Dedifferentiated amniotic fluid mesenchymal stem cell (primary cell): ENCODE data around the gene MON2.
"Not testable (repeated sequence)": the region's sequence is repeated elsewhere in the genome, so short reads cannot be mapped to it uniquely, and the experiment has no call there.

Experiments used
- DNase-seq: peaks from one replicate; pipeline ENCODE4 v3.0.0-alpha.2; 2016; ENCODE audit errors: extremely low spot score

Gene MON2

DNA sequence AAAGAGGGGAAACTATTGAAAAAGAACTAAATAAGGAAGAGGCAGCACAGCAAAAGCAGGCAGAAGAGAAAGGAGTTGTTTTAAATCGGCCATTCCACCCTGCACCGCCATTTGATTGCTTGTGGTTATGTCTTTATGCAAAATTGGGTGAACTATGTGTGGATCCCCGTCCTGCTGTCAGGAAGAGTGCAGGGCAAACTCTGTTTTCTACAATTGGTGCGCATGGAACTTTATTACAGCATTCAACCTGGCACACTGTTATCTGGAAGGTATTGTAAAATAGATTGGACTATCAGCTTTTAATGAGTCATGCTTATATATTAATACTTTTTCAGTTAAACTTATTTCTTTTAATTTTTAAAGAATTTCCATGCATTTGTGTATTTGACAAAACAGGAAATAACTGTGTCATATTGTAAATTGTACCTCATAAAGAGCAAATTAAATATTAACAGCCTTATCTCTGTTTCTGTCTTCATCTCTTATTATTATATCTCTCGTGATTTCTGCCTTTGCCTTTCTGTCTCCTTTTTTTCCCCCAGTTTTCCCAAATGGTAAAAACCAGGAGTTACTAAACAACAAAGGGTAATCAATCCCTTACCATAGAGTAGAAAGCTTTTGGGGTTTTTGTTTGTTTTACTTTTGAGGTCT is 86.4 kb downstream of the MON2 start:
- DNase-seq = no peak

DNA sequence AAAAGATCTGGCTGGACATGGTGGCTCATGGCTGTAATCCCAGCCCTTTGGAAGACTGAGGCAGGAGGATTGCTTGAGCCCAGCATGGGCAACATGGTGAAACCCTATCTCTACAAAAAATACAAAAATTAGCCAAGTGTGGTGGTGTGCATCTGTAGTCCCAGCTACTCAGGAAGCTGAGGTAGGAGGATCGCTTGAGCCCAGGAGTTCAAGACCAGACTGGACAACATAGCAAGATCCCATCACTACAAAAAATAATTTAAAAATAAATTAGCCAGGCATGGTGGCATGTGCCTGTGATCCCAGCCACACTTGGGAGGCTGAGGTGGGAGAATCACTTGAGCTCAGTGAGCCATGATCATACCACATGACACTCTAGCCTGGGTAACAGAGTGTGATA is 92.7 kb downstream of the MON2 start:
- not testable (repeated sequence) for DNase-seq

DNA sequence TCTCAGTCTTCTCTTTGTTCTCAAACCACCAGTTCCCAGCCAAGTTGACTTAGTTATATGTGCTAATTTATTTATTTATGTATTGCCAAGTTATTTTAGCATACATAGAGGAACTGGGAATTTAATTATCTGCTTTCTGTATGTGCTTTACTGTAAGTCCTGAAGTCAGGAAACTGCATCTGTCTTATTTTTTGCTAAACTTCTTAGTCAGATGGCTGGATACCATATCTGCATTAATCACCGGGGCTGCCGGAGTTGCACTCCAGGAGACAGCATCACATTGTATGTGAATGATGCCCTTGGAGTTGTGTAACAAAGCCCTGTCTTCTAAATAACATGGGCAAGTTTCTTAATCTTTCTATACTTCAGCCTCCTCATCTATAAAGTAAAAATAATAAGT is 96.2 kb downstream of the MON2 start:
- DNase-seq = no peak

- DNase-seq = no peak
Observed at GRCh38 chr12:62575036-62575435, 108.4 kb downstream of the MON2 start.

DNA sequence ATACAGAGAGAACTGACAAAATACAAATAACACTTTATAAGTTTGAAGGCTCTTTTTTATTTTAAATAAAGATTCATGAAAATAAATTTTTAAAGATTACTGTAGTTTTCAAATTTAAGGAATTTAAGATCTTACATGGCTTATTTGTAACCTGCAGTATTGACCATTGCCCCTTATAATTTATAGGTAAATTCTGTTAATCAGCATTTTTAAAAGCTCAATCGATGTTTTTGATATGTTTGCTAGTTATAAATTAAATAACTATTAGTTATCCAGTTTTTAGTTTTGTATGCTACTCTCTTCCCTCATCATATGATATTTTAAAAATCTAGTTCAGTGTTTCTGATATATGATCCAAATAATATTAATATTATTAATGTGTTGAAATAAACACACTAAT is 109.9 kb downstream of the MON2 start:
- no peak for DNase-seq

- DNase-seq = no peak
Observed at GRCh38 chr12:62578726-62579125, 112.1 kb downstream of the MON2 start.

- peak; percentile 81 for DNase-seq
Observed at GRCh38 chr12:62581288-62582064, 114.8 kb downstream of the MON2 start.

DNA sequence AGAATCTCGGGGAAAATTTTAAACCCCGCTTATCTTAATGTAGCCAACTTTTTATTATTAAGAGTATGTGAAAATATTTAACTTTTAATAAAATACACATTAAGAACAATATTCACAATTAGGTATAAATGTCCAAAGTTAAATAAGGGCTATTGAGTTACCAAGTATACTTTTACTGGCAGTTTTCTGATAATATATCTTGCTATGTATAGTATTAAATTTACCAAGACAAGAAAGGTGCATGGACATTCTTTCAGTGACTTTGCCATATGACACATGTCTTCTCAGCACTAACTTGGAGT is 115.4 kb downstream of the MON2 start:
- no peak for DNase-seq

- no peak for DNase-seq
Observed at GRCh38 chr12:62584619-62585018, 118.0 kb downstream of the MON2 start.

GRCh38 chr12:62586850-62587249 is 120.2 kb downstream of the MON2 start:
- DNase-seq = no peak

DNA sequence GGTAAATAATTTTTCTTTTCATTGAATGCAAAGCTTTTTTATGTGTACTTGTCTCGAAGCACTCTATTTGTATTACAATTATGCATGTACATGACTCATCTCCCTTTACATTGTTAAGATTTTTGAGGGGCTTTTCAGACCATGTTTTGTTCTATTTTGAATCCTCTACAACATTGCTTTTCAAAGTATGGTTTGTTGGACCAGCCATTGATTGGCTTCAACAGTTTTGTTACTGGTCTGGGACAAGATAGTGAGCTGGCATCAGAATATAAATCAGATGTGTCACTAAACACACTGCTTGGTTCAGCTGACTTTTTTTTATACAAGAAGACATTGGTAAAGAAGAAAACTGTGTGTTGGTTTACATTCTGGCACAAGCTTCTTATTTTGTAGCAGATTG is 122.3 kb downstream of the MON2 start:
- DNase-seq = no peak

GRCh38 chr12:62597253-62597652 is 130.6 kb downstream of the MON2 start:
- DNase-seq = no peak

GRCh38 chr12:62598846-62599245 is 132.2 kb downstream of the MON2 start:
- DNase-seq = no peak

DNA sequence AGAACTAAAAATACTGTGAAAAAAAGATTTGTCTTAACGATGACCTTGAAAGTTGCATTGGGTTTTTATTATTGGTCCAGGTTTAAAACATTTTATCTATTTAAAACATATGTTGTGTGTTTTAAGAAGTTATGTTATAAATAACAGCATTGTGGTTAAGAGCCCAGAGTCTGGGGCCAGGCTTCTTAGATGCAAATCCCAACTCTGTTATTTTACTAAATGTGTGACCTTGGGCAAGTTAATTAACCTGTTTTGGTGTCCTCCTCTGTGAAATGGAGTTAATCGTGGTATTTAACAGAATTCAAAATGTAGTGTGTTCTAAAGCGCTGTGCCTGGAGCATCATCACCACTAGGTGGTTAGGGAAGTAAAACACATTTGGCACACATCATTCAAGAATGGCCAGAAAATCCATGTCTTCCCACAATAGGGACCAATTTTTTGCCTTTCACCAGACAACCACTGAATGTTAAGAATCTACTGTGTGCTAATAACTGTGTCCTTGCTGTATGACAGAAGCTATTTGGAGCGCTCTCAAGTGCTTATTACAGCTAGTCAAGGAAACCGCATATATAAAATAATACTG is 133.3 kb downstream of the MON2 start:
- DNase-seq = no peak

- DNase-seq = no peak
Observed at GRCh38 chr12:62601765-62602164, 135.1 kb downstream of the MON2 start.

GRCh38 chr12:62602255-62603060 is 135.8 kb downstream of the MON2 start:
- peak; percentile 91 for DNase-seq

- peak; percentile 81 for DNase-seq
Observed at GRCh38 chr12:62603061-62603810, 136.6 kb downstream of the MON2 start.

- DNase-seq = no peak
Observed at GRCh38 chr12:62603811-62604098, 137.1 kb downstream of the MON2 start.

DNA sequence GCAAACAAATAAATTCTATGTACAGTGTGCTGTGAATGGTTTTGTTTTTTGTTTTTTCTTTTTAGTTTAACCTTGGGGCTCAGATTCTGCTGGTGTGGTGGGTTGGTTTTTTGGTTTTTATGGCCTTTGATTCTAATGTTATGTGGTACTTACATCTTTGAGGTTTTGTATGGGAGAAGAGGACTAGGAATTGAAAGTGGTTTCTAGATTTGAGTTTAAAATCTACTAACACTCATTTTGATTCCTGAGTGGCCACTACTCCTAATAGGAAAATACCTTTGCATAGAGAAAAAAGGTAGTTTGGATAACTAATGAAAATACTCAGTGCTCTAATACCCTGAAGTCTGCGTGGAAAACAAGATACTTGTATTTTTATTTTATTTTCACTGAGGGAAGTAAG is 137.7 kb downstream of the MON2 start:
- no peak for DNase-seq

DNA sequence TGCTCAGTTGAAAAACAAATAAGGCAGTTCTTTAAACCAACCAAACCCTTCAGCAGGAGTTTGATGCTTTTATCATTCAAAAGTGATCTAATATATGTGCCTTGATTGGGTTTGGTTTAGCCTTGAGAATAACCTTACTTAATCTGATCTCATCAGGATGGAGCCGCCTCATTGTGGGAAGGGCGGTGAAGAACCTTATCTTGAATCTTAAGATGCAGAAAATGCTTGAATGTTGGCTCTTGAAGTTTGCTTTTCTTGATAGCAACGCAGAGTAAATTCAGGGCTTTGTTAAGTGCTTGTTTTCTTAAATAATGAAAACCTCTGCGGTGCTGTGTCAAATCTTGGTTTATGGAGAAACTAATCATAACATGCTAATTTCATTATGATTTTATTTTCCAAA is 138.2 kb downstream of the MON2 start:
- DNase-seq = no peak

GRCh38 chr12:62605981-62606380 is 139.4 kb downstream of the MON2 start:
- DNase-seq = no peak

GRCh38 chr12:62606654-62607053 is 140.0 kb downstream of the MON2 start:
- no peak for DNase-seq
